Neutrophil (primary cell): Measurements from ENCODE around the gene LRRC8D.

Experiments
- H3K27ac ChIP-seq: fragments of 200-600 bp; sonication (generic); 2 replicates; pipeline ENCODE4 v1.5.1; 2016; ENCODE audit warnings: mild to moderate bottlenecking, moderate library complexity
- H3K27me3 ChIP-seq: fragments of 200-600 bp; sonication (generic); 2 replicates; pipeline ENCODE4 v1.6.0; 2016; ENCODE audit warnings: mild to moderate bottlenecking
- H3K36me3 ChIP-seq: fragments of 200-600 bp; sonication (generic); 2 replicates; pipeline ENCODE4 v1.5.1; 2017
- H3K4me1 ChIP-seq, 2 experiments: fragments of 200-600 bp in 1 of 2; sonication (generic) in 1 of 2; 1 replicate in 1 of 2; 2 replicates in 1 of 2; pipeline versions ENCODE4 v1.5.1 to v1.6.1; 2013 to 2016; ENCODE audit warnings: low read depth in 1 of 2, low read length in 1 of 2, mild to moderate bottlenecking in 1 of 2, moderate library complexity in 1 of 2; ENCODE audit not compliant: control insufficient read depth in 1 of 2, insufficient read depth in 1 of 2
- H3K4me3 ChIP-seq, 2 experiments: fragments of 200-600 bp in 1 of 2; sonication (generic) in 1 of 2; 1 replicate in 1 of 2; 2 replicates in 1 of 2; pipeline ENCODE4 v1.5.1; 2013 to 2016; ENCODE audit warnings: low read depth in 1 of 2, low read length in 1 of 2, mild to moderate bottlenecking in 1 of 2, moderate library complexity in 1 of 2
- H3K9me3 ChIP-seq: fragments of 200-600 bp; sonication (generic); 2 replicates; pipeline ENCODE4 v1.5.1; 2016
- CTCF ChIP-seq: fragments of 200-600 bp; sonication (generic); IDR thresholded peaks from 2 replicates; pipeline ENCODE4 v1.5.1; 2016; ENCODE audit warnings: antibody characterized with exemption

The LRRC8D gene

GRCh38 chr1:89897347-89898133 is 76.7 kb downstream of the LRRC8D start:
- H3K4me3 ChIP-seq: no peak overlapping the region
- H3K9me3 ChIP-seq: no peaks in the 10 kb centered on the region
- TF ChIP-seq CTCF: no peak
- H3K27ac ChIP-seq: no peak overlapping the region
- peaks cover 0 to 4% of the 10 kb centered on the region in 2 experiments for H3K4me1 ChIP-seq
- H3K27me3 ChIP-seq: no peaks in the 10 kb centered on the region
- H3K36me3 ChIP-seq: peaks cover 5% of the 10 kb centered on the region

- no peak for TF ChIP-seq CTCF
- H3K27me3 ChIP-seq: no peaks in the 10 kb centered on the region
- H3K4me3 ChIP-seq: no peak overlapping the region
- H3K4me1 ChIP-seq: peaks cover 6 to 10% of the 10 kb centered on the region in 2 experiments
- no peaks in the 10 kb centered on the region for H3K9me3 ChIP-seq
- no peak overlapping the region for H3K27ac ChIP-seq
- peaks cover 5% of the 10 kb centered on the region for H3K36me3 ChIP-seq
Observed at GRCh38 chr1:89898150-89898549, 77.3 kb downstream of the LRRC8D start.

GRCh38 chr1:89898695-89899470 is 78.1 kb downstream of the LRRC8D start:
- Histone ChIP-seq H3K36me3 (peaks cover 5% of the 10 kb centered on the region), H3K9me3 (no peaks in the 10 kb centered on the region), H3K27ac (no peak overlapping the region), H3K4me1 (peaks cover 13 to 17% of the 10 kb centered on the region in 2 experiments), H3K4me3 (no peak overlapping the region), H3K27me3 (no peaks in the 10 kb centered on the region)
- no peak for TF ChIP-seq CTCF

GRCh38 chr1:89900323-89900722 is 79.5 kb downstream of the LRRC8D start:
- H3K27ac ChIP-seq: no peak overlapping the region
- no peak overlapping the region for H3K4me3 ChIP-seq
- peaks cover 5% of the 10 kb centered on the region for H3K36me3 ChIP-seq
- no peak for TF ChIP-seq CTCF
- H3K9me3 ChIP-seq: no peaks in the 10 kb centered on the region
- no peaks in the 10 kb centered on the region for H3K27me3 ChIP-seq
- H3K4me1 ChIP-seq: peaks cover 23 to 29% of the 10 kb centered on the region in 2 experiments

GRCh38 chr1:89900791-89901708 is 80.2 kb downstream of the LRRC8D start:
- Histone ChIP-seq H3K27me3 (no peaks in the 10 kb centered on the region), H3K4me1 (peaks cover 24 to 29% of the 10 kb centered on the region in 2 experiments), H3K36me3 (peaks cover 5% of the 10 kb centered on the region), H3K4me3 (no peak overlapping the region), H3K9me3 (no peaks in the 10 kb centered on the region), H3K27ac (no peak overlapping the region)
- TF ChIP-seq CTCF: no peak
